ENCODE data around the gene GRID2IP.

The GRID2IP gene

GRCh38 chr7:6526997-6527378 is 24.3 kb downstream of the GRID2IP start:
- Histone ChIP-seq H3K79me2 (ENCODE audit: insufficient read depth, low read depth) (no peaks in the 10 kb centered on the region), H3K27ac (no peak overlapping the region), H3K9ac (no peak overlapping the region), H3K4me2 (no peak overlapping the region), H3K4me1 (ENCODE audit: low read depth, poor library complexity, severe bottlenecking) (no peaks in the 10 kb centered on the region), H3K4me3 (IDR thresholded peaks at IDR 0.05; ENCODE audit: insufficient read depth, low read depth, low read length) (no peak overlapping the region), H2AFZ (ENCODE audit: low read depth) (no peak overlapping the region), H3K36me3 (ENCODE audit: insufficient read depth) (no peaks in the 10 kb centered on the region), H3K27me3 (ENCODE audit: insufficient read depth, low read depth) (peaks cover 9% of the 10 kb centered on the region; the same call in 1 of the 2 replicates), H4K20me1 (ENCODE audit: insufficient read depth) (no peaks in the 10 kb centered on the region)
- TF ChIP-seq CTCF (conservative IDR thresholded peaks at IDR 0.05; ENCODE audit: low read depth, low read length): no peak

GRCh38 chr7:6520163-6520981 is 30.9 kb downstream of the GRID2IP start:
- no peaks in the 10 kb centered on the region for H3K27me3 ChIP-seq (ENCODE audit: insufficient read depth, low read depth)
- no peak overlapping the region for H3K27ac ChIP-seq
- no peak overlapping the region for H3K4me3 ChIP-seq (IDR thresholded peaks at IDR 0.05; ENCODE audit: insufficient read depth, low read depth, low read length)
- H3K9ac ChIP-seq: no peak overlapping the region
- H2AFZ ChIP-seq (ENCODE audit: low read depth): no peak overlapping the region
- H3K4me2 ChIP-seq: no peak overlapping the region
- no peaks in the 10 kb centered on the region for H3K36me3 ChIP-seq (ENCODE audit: insufficient read depth)
- H4K20me1 ChIP-seq (ENCODE audit: insufficient read depth): no peaks in the 10 kb centered on the region
- H3K79me2 ChIP-seq (ENCODE audit: insufficient read depth, low read depth): no peaks in the 10 kb centered on the region
- no peaks in the 10 kb centered on the region for H3K4me1 ChIP-seq (ENCODE audit: low read depth, poor library complexity, severe bottlenecking)
- no peak for TF ChIP-seq CTCF (conservative IDR thresholded peaks at IDR 0.05; ENCODE audit: low read depth, low read length)

- Histone ChIP-seq H3K4me2 (peak overlapping the region; percentile 65), H3K27ac (no peak overlapping the region), H3K9ac (no peak overlapping the region), H3K4me1 (ENCODE audit: low read depth, poor library complexity, severe bottlenecking) (no peaks in the 10 kb centered on the region), H3K27me3 (ENCODE audit: insufficient read depth, low read depth) (no peaks in the 10 kb centered on the region), H3K36me3 (ENCODE audit: insufficient read depth) (no peaks in the 10 kb centered on the region), H3K79me2 (ENCODE audit: insufficient read depth, low read depth) (no peaks in the 10 kb centered on the region), H4K20me1 (ENCODE audit: insufficient read depth) (no peaks in the 10 kb centered on the region), H3K4me3 (IDR thresholded peaks at IDR 0.05; ENCODE audit: insufficient read depth, low read depth, low read length) (no peak overlapping the region), H2AFZ (ENCODE audit: low read depth) (peak overlapping the region; percentile 80)
- peak; percentile 88 for TF ChIP-seq CTCF (conservative IDR thresholded peaks at IDR 0.05; ENCODE audit: low read depth, low read length)
These were observed 34.8 kb downstream of the GRID2IP start for GRCh38 chr7:6516387-6516983.

- no peak for TF ChIP-seq CTCF (conservative IDR thresholded peaks at IDR 0.05; ENCODE audit: low read depth, low read length)
- Histone ChIP-seq H3K36me3 (ENCODE audit: insufficient read depth) (no peaks in the 10 kb centered on the region), H2AFZ (ENCODE audit: low read depth) (no peak overlapping the region)
These were observed 37.7 kb downstream of the GRID2IP start for GRCh38 chr7:6513541-6513940.

More at GRCh38 chr7:6513541-6513940, 37.7 kb downstream of the GRID2IP start:
- Histone ChIP-seq H3K9ac (no peak overlapping the region), H3K4me1 (ENCODE audit: low read depth, poor library complexity, severe bottlenecking) (no peaks in the 10 kb centered on the region), H3K27me3 (ENCODE audit: insufficient read depth, low read depth) (no peaks in the 10 kb centered on the region), H3K27ac (no peak overlapping the region), H3K79me2 (ENCODE audit: insufficient read depth, low read depth) (no peaks in the 10 kb centered on the region), H4K20me1 (ENCODE audit: insufficient read depth) (no peaks in the 10 kb centered on the region), H3K4me3 (IDR thresholded peaks at IDR 0.05; ENCODE audit: insufficient read depth, low read depth, low read length) (no peak overlapping the region), H3K4me2 (no peak overlapping the region)

All from KMS-11 (cell line).